Endothelial cell of umbilical vein (primary cell): Measurements from ENCODE around the gene LIPM. TPM values are rescaled to one million over a fixed set of nuclear protein-coding genes. Genes with fewer than 3 reads are reported as not detected.

Experiments
- BruUV-seq: library from RNA; stranded (reverse); fragments of 400-500 nt; replicated peaks from 2 replicates; lab custom pipeline; 2021; lab: Mats Ljungman, UMichigan
- CTCF ChIA-PET: fragments of 300-600, 350-600 bp; sonication (Branson Sonifier 250); formaldehyde crosslinking; loops from one replicate; lab custom pipeline; 2021; ENCODE audit warnings: antibody characterized with exemption, inconsistent platforms; lab: Charles Lee
- POLR2A ChIA-PET: fragments of 300-600, 350-600 bp; sonication (Branson Sonifier 250); formaldehyde crosslinking; loops from one replicate; lab custom pipeline; 2021; ENCODE audit warnings: antibody characterized with exemption, inconsistent platforms; lab: Charles Lee
- DNase-seq: peaks from one replicate; pipeline ENCODE4 v3.0.0-alpha.2; 2011; ENCODE audit warnings: low read depth, low spot score
- FAIRE-seq: peaks from 2 replicates; lab custom pipeline; 2011; peaks lifted over from hg19 to GRCh38; lab: Jason Lieb, UNC
- H2AFZ ChIP-seq: 2 replicates; pipeline ENCODE4 v1.6.0; 2012; ENCODE audit warnings: low read depth, low read length, control low read depth, inconsistent platforms
- H3K27ac ChIP-seq: 2 replicates; pipeline ENCODE4 v1.5.1; 2011; ENCODE audit warnings: low read depth, mild to moderate bottlenecking, control low read depth, low read length, moderate library complexity; ENCODE audit not compliant: insufficient read depth
- H3K27me3 ChIP-seq, 2 experiments: 2 replicates each; pipeline versions ENCODE4 v1.6.0 to v1.6.1; 2011; ENCODE audit warnings: low read length in 2 of 2, mixed read lengths in 1 of 2; ENCODE audit not compliant: control insufficient read depth in 2 of 2, insufficient read depth in 2 of 2
- H3K36me3 ChIP-seq, 2 experiments: 2 replicates in 1 of 2; 3 replicates in 1 of 2; pipeline ENCODE4 v1.5.1; 2011; ENCODE audit warnings: low read length in 2 of 2, mild to moderate bottlenecking in 1 of 2, moderate library complexity in 1 of 2; ENCODE audit not compliant: control insufficient read depth in 2 of 2, insufficient read depth in 2 of 2; ENCODE audit errors: extremely low read depth in 1 of 2
- H3K4me1 ChIP-seq: 3 replicates; pipeline ENCODE4 v1.5.1; 2011; ENCODE audit warnings: mild to moderate bottlenecking, low read length; ENCODE audit not compliant: control insufficient read depth, insufficient read depth; ENCODE audit errors: extremely low read depth
- H3K4me2 ChIP-seq: 2 replicates; pipeline ENCODE4 v1.6.1; 2011; ENCODE audit warnings: low read length, control low read depth, mixed read lengths; ENCODE audit not compliant: insufficient read depth
- H3K4me3 ChIP-seq, 3 experiments: fragments of 200-600 bp in 1 of 3; sonication (generic), shearing (Covaris generic) in 1 of 3; replicated peaks in 1 of 3; 2 replicates each; pipeline ENCODE4 v1.5.1; 2011 to 2016; ENCODE audit warnings: control low read depth in 3 of 3, low read length in 3 of 3, mild to moderate bottlenecking in 2 of 3, inconsistent platforms in 1 of 3, low read depth in 1 of 3, moderate library complexity in 1 of 3; ENCODE audit not compliant: insufficient read depth in 1 of 3
- H3K79me2 ChIP-seq: 2 replicates; pipeline ENCODE4 v1.6.0; 2012; ENCODE audit warnings: low read length, inconsistent platforms; ENCODE audit not compliant: control insufficient read depth, insufficient read depth
- H3K9ac ChIP-seq: replicated peaks from 2 replicates; pipeline ENCODE3; 2011; ENCODE audit warnings: low read length, control low read depth; ENCODE audit not compliant: insufficient read depth; ENCODE audit errors: extremely low read depth
- H3K9me1 ChIP-seq: replicated peaks from 3 replicates; pipeline ENCODE4 v1.6.0; 2011; ENCODE audit warnings: mild to moderate bottlenecking, low read length; ENCODE audit not compliant: control insufficient read depth, insufficient read depth; ENCODE audit errors: extremely low read depth
- H3K9me3 ChIP-seq: replicated peaks from 2 replicates; pipeline ENCODE4 v1.5.1; 2012; ENCODE audit warnings: low read length, inconsistent platforms; ENCODE audit not compliant: control insufficient read depth, insufficient read depth
- H4K20me1 ChIP-seq: replicated peaks from 2 replicates; pipeline ENCODE3; 2011; ENCODE audit warnings: mild to moderate bottlenecking, low read length; ENCODE audit not compliant: control insufficient read depth, insufficient read depth; ENCODE audit errors: extremely low read depth
- EZH2 ChIP-seq: IDR thresholded peaks from 2 replicates; pipeline ENCODE4 v1.6.1; 2012; ENCODE audit warnings: borderline replicate concordance, low read depth, mild to moderate bottlenecking, moderate library complexity, low read length, inconsistent platforms; ENCODE audit not compliant: severe bottlenecking
- FOS ChIP-seq: IDR thresholded peaks from 2 replicates; pipeline ENCODE4 v1.6.1; 2011; ENCODE audit warnings: mild to moderate bottlenecking, low read length, moderate library complexity, borderline replicate concordance; ENCODE audit not compliant: insufficient read depth
- GATA2 ChIP-seq: IDR thresholded peaks from 2 replicates; pipeline ENCODE4 v1.7.0; 2011; ENCODE audit warnings: low read depth, mild to moderate bottlenecking, moderate library complexity, mixed read lengths, low read length; ENCODE audit not compliant: insufficient read length, insufficient read depth
- JUN ChIP-seq: IDR thresholded peaks from 2 replicates; pipeline ENCODE4 v1.6.1; 2011; ENCODE audit warnings: borderline replicate concordance, low read depth; ENCODE audit not compliant: insufficient read length, insufficient read depth
- MYC ChIP-seq: IDR thresholded peaks from one replicate; pipeline ENCODE4 v1.6.1; 2011; ENCODE audit warnings: mild to moderate bottlenecking, low read depth, low read length
- POLR2A ChIP-seq: IDR thresholded peaks from 2 replicates; pipeline ENCODE4 v1.6.1; 2012; ENCODE audit warnings: low read depth, mild to moderate bottlenecking, control low read depth, low read length
- POLR2AphosphoS5 ChIP-seq: IDR thresholded peaks from 2 replicates; pipeline ENCODE4 v1.6.1; 2012; ENCODE audit warnings: low read depth, mild to moderate bottlenecking, control low read depth, low read length, moderate library complexity; ENCODE audit not compliant: insufficient read depth
- dilution Hi-C: fragments of 300-500 bp; cut with MboI; formaldehyde crosslinking; loops from one replicate; pipeline ENCODE4 v1.15.0; 2019; ENCODE audit warnings: low sequenced_read_pairs; ENCODE audit not compliant: extremely low pct_ligation_motif_present
- intact Hi-C: fragments of 100-400 bp; cut with micrococcal nuclease; formaldehyde crosslinking; loops from one replicate; pipeline ENCODE4 v1.10.0; 2022
- polyA plus RNA-seq, 4 experiments: library from polyadenylated mRNA; depleted of rRNA in 3 of 4; stranded (reverse) in 3 of 4; unstranded in 1 of 4; fragments of >200 nt; gene quantifications; 2 replicates each; pipeline versions ENCODE4 v1.2.1 to v1.2.3, GENCODE V29; 2011 to 2012; ENCODE audit warnings: missing spikeins in 1 of 4
- total RNA-seq: library from RNA; stranded (reverse); gene quantifications from 2 replicates; pipeline ENCODE4 v1.2.3, GENCODE V29; 2021
- TF ChIP-seq, protein P1 (sequence below): IDR thresholded peaks from 2 replicates; pipeline ENCODE4 v1.6.1; 2011; ENCODE audit not compliant: insufficient read depth, insufficient read length
- TF ChIP-seq, protein P2 (sequence below), 2 donors: IDR thresholded peaks; 1 replicate in 1 of 2; 2 replicates in 1 of 2; pipeline ENCODE4 v1.5.1; 2011; ENCODE audit warnings: low read length in 2 of 2, mild to moderate bottlenecking in 2 of 2, moderate library complexity in 2 of 2, control low read depth in 1 of 2, inconsistent platforms in 1 of 2, low read depth in 1 of 2; ENCODE audit not compliant: insufficient read depth in 1 of 2; ENCODE audit errors: extremely low read depth in 1 of 2

Gene LIPM
- total and polyA plus RNA-seq, 2 donors (not counting 3 experiments of a cell fraction or from before 2014, with no cell fraction given): not detected

DNA sequence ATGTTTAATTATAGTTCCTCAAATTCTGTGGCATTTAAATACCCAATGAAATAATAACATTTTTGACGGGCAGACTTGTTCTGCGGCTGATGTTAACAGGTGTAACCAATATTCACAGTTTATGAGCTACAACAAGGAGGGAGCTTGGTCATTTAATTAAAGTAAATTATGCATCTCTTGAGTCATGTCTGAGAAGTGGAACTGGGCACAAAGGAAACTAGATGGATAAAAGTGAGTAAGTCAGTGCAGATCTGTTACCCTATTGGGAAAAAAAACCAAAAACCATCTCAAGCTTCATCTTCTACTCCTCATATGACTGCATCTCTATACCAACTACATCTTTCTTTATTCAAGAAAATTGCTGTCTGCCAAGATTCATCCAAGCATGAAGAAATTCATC lies 25.1 kb downstream of the LIPM start:
- no TSS peak for BruUV-seq
- Histone ChIP-seq H3K27me3 (peaks cover 0 to 2% of the 10 kb centered on the region in 2 experiments), H2AFZ (no peak overlapping the region), H3K9me3 (no peaks in the 10 kb centered on the region), H3K4me3 (no peak overlapping the region), H3K36me3 (no peaks in the 10 kb centered on the region), H3K27ac (no peak overlapping the region), H4K20me1 (no peaks in the 10 kb centered on the region), H3K79me2 (no peaks in the 10 kb centered on the region), H3K9me1 (no peaks in the 10 kb centered on the region), H3K9ac (no peak overlapping the region), H3K4me1 (no peaks in the 10 kb centered on the region), H3K4me2 (no peak overlapping the region)
- intact Hi-C loops: no loop called here
- no peak for TF ChIP-seq MYC
- TF ChIP-seq POLR2AphosphoS5: no peak
- no peak for TF ChIP-seq FOS
- TF ChIP-seq EZH2: no peak
- TF ChIP-seq, protein P1, sequence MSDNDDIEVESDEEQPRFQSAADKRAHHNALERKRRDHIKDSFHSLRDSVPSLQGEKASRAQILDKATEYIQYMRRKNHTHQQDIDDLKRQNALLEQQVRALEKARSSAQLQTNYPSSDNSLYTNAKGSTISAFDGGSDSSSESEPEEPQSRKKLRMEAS: no peak
- TF ChIP-seq POLR2A: no peak
- TF ChIP-seq GATA2: no peak
- TF ChIP-seq JUN: no peak
- TF ChIP-seq, protein P2, sequence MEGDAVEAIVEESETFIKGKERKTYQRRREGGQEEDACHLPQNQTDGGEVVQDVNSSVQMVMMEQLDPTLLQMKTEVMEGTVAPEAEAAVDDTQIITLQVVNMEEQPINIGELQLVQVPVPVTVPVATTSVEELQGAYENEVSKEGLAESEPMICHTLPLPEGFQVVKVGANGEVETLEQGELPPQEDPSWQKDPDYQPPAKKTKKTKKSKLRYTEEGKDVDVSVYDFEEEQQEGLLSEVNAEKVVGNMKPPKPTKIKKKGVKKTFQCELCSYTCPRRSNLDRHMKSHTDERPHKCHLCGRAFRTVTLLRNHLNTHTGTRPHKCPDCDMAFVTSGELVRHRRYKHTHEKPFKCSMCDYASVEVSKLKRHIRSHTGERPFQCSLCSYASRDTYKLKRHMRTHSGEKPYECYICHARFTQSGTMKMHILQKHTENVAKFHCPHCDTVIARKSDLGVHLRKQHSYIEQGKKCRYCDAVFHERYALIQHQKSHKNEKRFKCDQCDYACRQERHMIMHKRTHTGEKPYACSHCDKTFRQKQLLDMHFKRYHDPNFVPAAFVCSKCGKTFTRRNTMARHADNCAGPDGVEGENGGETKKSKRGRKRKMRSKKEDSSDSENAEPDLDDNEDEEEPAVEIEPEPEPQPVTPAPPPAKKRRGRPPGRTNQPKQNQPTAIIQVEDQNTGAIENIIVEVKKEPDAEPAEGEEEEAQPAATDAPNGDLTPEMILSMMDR (IDR thresholded peaks at IDR 0.05; ENCODE audit: extremely low read depth in 1 of 2, insufficient read depth in 1 of 2, low read depth in 1 of 2, low read length in 2 of 2): no peak
- FAIRE-seq (no peak), DNase-seq (no peak)
- dilution Hi-C loops: no loop called here
- ChIA-PET POLR2A (no interaction called here), CTCF (interaction anchor here (1.3 to 5.3 kb wide), 4 partner anchors 9 to 263 kb away, joined by 6 to 26 read pairs (median 9); no protein-coding TSS in a partner anchor)
